Glomerular visceral epithelial cell (primary cell): ENCODE results near the gene PRMT7.
A peak's percentile ranks its signal among the peaks of the same experiment; 100 is the strongest.
"Not testable (repeated sequence)": the region's sequence is repeated elsewhere in the genome, so short reads cannot be mapped to it uniquely, and the experiment has no call there.

ENCODE experiments used
- DNase-seq: peaks from one replicate; pipeline ENCODE4 v3.0.0-alpha.2; 2016; ENCODE audit errors: extremely low spot score

The PRMT7 gene

DNA sequence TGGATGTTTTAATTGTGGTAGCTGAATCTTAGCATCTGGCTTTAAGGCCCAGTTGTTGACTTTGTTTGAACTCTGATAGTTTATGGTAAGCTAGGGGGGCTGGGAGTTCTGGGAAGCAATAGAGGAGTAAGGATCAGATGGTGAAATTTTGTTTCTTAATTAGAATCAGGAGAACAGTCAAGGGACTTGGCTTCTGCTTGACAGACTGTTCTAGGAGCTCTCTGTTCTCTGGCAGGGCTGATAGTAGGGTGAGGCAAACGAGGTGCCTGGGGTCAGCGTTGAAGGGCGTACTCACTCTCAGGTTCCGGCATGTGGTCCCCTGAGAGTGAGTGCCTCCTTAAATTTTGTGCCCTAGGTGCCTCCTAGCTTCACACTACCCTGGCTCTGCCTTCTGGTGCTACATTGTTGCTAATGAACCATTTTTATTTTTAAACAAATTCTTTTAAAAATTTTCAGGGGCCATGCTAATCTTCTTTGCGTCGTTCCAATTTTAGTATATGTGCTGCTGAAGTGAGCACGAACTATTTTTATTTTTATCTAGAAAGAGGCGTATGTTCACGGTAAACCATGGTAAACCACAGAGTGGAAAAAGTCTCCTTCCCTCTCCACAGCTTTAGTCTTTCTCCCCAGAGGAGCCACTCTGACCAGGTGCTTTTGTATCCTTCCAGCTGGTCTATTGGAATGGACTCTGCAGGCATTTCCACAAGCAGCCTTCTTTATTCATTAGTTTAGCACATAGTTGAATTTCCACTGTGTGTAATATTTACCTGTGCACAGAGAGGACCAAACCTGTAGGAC lies 26.8 kb upstream of the PRMT7 start:
- no peak for DNase-seq

DNA sequence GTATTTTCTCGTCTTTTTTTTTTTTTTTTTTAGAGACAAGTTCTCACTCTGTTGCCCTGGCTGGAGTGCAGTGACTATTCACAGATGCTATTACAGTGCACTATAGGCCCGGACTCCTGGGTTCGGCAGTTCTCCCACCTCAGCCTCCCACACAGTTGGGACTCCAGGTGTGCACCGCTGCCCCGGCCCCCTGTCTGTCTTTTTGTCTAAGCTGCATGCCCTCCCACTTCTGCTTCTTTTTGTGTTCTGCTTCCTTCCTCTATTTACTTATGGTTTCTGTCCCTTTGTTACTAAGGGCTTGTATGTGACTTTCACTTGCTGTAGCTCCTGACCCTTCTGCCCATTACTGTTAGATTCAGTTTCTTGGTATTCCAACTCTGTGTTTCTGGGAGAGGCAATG lies 26.0 kb upstream of the PRMT7 start:
- no peak for DNase-seq

DNA sequence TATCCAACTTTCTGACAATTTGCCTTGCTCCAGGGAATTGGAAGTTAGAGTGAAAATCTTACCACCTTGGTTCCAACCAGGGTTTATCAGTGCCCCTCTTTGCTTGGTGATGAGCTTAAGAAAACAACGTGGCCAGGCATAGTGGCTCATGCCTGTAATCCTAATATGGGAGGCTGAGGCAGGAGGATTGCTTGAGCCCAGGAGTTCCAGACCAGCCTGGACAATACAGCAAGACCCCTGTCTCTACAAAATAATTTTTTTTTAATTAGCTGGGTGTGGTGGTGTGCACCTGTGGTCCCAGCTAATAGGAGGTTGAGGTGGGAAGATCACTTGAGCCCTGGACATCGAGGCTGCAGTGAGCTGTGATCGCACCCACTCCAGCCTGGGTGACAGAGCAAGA lies 25.1 kb upstream of the PRMT7 start:
- DNase-seq, result no peak

DNA sequence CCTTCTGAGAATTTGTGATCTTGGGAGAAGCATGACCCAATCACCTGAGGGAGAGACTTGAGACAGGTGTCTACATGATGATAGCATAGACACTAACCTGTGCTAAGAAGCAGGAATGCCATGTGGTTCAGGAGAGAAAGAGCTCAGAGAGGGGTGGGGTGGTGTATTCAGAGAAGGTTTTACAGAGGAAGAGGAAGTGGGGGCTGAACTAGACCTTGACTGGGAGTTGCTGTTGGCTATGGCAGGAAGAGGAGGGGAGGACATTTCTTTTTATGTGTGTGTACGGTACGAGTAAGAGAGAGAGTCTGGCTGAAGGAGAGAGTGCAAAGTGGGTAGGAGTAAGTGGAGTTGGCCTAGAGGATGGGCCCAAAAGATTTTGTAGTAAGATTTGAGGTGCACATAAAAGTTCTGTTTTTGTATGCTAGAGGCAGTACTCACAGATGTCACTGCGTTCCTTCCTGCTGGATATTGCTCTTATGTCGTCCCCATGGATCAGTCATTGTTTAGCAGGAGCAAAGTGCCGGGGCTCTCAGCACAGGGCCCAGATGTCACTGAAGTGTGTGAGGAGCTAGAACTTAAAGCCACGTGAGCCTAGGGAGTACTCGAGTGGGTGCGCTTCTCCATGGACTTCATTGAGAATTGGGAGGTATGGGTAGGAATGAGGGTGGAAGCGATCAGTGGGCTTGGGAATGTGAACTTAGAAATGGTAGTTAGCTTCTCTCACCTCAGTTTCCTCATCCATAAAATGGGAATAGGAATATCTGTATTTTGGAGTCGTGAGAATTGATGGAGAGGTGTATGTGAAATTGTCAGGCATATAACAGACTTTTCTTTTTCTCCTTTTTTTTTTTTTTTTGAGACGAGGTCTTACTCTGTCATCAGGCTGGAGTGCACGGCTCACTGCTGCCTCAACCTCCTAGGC lies 24.4 kb upstream of the PRMT7 start:
- DNase-seq, result no peak

DNA sequence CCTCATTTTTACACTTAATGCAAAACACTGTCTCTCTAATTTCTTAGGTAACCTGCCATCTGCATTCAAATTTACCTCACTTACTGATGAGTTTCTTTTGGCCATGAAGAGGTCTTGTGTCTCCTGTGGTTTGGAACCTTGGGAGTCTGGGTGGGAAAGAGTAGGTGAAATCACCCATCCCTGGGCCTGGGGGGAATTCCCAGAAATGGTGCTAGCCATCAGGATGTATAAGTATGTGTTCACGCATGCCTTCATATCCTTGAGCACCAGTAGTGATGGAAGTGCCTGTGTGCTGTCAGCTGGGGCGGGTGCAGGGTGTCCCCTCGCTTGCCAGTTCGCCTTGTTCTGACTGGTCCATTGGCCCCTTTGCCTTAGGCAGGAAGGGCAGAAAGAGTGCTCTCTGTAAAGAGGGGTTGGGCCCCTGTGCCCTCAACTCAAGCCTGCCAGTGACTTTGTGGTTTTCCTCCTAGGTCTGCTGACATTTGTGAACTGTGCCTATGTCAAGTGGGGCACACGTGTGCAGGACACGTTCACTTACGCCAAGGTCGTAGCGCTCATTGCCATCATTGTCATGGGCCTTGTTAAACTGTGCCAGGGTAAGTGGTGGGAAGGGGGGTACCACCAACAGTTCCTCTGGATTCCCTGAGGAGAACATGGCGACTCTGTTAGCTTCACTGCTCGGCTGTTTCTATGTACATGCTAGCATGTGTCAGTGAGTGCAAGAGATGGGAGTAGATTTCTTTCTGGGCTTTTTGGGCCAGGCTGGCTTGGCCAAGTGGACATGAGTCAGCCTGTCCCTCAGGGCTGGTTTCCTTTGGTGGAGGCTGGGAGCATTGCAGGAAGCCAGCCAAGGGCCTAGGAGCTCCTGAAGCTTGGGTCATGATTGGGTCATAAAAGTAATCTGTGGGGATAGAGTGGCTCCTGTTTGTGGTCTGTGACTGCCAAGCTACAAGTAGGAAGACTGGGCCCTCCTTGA lies 23.3 kb upstream of the PRMT7 start:
- peak; percentile 74 for DNase-seq

DNA sequence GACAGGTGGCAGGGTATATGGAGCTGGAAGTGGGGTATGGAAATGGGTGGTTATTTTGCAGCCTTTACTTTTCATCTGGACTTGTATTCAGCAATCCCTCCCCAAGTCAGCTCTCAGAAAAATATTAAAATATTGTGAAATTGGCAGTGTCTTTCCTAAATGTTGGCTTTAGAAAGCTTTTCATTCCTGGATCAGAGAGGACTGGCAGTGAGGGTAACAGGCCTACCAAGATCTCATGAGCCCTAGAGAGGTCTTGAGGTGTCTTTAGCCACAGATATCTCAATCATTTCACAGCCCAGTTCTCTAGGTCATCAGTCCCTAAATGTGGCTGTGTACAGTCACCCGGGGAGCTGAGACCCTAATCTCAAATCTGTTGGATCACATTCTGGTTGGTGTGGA lies 22.6 kb upstream of the PRMT7 start:
- no peak for DNase-seq

DNA sequence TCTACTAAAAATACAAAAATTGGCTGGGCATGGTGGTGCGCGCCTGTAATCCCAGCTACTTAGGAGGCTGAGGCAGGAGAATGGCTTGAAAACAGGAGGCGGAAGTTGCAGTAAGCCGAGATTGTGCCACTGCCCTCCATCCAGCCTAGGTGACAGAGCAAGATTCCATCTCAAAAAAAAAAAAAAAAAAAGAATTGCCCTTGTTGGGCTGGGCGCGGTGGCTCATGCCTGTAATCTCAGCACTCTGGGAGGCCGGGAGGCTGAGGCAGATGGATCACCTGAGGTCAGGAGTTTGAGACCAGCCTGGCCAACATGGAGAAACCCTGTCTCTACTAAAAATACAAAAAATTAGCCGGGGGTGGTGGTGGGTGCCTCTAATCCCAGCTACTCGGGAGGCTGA lies 22.0 kb upstream of the PRMT7 start:
- DNase-seq, result not testable (repeated sequence)

DNA sequence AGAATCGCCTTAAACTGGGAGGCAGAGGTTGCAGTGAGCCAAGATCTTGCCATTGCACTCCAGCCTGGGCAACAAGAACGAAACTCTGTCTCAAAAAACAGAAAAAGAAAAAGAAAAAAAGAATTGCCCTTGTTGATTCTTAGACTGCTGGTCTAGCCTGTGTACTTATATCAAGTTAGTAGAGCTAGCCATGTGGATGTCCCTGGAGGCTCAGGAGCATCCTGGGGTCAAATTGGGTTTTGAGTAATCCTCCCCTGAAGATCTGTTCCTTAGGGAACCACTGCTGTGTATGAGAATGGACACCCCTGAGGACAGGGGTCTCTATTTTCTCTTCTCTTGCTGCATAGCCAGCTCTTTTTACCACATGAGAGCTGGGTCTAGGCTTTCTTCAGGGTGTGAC lies 21.6 kb upstream of the PRMT7 start:
- no peak for DNase-seq

DNA sequence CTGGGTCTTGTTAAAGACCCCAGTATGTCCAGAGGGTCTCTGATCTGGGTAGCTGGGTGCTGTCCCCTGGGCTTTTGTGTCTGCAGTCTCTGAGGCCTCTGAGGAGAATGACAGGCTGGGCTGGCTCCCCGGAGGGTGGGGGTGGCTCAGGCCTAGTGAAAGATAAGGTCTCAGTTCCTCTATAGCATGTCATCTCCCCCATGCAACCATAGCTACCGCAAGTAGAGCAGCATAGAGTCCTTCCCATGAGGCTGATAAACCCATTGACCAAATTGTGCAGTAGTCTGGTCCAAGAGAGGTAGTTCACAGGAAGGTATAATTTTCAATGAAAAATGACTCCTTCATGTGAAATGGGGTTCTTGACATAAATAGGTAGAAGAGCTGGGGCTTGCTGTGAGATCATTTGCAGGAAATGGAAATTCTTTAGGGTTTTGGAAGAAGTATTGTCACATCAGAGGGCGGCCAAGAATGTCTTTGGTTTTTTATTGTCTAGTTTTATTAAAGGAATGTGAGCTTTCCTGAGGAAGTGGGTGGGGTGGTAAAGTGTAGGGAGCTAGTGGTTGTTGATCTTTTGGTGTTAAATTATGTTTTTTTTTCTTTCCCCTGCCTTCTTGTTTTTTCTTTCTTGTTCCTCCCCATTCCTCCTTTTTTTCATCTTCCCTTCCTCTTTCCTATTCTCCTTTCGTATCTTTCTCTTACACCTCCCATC lies 21.0 kb upstream of the PRMT7 start:
- peak; percentile 14 for DNase-seq

DNA sequence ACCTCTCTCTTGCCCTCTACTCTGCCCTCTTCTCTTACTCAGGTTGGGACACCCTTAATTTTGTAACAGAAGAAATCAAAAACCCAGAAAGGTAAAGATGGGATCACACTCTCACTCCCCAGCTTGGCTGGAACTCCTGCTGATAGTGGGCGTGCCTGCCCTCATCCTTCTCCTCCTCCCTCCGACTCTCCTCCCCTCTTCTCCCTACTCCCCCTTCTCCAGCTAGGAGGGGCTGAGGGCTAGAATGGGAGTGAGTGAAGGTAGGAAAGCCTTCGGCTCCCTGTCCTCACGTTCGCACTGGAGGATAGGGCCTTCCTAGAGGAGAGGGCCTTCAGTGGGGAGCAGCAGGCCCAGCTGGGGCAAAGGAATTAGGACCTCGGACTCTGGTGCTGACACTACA lies 20.4 kb upstream of the PRMT7 start:
- no peak for DNase-seq

DNA sequence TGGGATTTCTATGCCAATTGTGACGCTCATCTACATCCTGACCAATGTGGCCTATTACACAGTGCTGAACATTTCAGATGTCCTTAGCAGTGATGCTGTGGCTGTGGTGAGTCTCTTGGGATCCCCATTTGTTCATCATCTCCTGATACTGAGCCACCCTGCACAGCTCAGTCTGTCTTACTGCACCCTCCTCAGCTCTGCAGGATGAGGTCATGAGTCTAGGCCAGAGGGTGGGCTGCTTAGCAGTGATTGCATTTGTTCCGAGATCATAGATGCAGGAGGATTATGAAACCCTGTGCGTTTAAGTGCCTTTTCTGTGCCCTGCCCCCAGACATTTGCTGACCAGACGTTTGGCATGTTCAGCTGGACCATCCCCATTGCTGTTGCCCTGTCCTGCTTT lies 19.6 kb upstream of the PRMT7 start:
- no peak for DNase-seq

DNA sequence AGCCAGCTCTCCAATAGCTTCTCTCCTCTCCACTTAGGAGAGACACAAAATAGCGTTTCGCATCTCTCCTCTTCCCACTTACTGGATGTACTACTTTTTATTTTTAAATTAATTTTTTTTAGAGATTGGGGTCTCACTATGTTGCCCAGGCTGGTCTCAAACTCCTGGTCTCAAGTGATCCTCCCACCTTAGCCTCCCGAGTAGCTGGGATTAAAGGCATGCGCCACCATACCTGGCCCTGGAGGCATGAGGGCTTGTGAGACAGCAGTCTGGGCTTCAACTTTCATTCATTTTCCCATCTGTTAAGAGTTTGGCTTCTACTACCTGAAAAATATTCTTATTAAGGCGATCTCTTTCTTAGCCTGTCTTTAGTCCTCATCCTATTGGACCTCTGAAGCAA lies 18.4 kb upstream of the PRMT7 start:
- no peak for DNase-seq

DNA sequence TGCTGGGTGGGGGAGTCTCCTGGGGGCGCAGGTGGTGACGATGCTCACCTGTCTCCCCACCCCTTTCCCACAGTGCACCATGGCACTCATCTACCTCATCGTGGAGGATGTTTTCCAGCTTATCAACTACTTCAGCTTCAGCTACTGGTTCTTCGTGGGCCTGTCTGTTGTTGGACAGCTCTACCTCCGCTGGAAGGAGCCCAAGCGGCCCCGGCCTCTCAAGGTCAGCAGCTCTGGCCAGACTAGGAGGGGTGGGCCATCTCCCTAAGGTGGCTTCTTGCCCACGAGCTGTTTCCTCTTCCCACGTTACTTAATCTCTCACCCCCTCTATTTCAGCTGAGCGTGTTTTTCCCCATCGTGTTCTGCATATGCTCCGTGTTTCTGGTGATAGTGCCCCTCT lies 14.5 kb upstream of the PRMT7 start:
- DNase-seq, result no peak

DNA sequence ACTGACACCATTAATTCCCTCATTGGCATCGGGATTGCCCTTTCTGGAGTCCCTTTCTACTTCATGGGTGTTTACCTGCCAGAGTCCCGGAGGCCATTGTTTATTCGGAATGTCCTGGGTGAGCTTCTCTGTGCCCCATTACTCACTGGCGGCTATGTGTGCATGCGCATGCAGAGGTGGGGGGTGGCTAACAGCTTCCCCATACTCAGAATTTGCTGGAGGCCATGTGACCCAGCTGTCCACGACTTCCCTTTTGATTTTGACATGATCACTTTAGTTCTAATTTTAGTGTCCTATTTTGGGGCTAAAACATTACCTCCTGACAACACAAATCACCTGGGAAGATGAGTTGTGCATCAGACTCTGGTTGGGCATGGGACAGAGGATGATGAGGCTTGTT lies 14.1 kb upstream of the PRMT7 start:
- DNase-seq, result no peak

DNA sequence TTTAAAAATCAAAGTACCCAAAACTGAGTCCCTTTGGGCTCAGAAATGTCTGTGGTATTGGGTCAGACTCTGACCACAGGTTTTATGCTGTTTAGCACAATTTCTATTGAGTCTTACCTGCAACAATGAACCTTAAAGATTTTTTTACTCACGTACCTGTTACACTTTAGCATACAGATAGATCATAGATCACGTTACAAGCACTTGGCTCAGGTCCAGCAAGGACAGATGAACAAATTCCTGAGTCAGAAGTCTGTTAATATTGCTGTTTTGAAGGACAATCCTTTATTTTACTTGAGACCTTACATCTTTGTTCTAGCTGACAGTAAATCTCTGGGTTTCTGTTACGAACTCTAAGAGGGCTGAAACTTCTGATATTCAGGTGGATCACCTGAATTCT lies 12.9 kb upstream of the PRMT7 start:
- DNase-seq, result peak; percentile 35

DNA sequence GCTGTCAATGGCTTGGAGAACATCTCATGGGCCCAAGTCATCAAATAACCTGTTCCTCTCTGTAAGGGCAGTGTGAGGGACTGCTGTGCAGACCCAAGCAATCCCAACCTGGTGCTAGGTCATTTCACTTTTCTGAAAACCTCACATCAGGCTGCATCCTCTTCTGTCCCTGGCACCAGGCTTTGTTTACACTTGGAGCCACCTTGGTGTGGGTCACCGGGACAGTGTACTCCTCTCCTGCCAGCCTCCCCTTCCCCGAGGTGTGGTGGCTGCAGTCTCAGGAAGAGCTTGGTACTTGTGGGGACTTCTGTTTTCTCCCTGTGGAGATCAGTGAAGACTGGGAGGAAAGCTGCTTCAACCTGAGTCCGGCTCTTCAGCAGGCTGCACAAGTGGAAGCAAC lies 12.5 kb upstream of the PRMT7 start:
- DNase-seq, result no peak

DNA sequence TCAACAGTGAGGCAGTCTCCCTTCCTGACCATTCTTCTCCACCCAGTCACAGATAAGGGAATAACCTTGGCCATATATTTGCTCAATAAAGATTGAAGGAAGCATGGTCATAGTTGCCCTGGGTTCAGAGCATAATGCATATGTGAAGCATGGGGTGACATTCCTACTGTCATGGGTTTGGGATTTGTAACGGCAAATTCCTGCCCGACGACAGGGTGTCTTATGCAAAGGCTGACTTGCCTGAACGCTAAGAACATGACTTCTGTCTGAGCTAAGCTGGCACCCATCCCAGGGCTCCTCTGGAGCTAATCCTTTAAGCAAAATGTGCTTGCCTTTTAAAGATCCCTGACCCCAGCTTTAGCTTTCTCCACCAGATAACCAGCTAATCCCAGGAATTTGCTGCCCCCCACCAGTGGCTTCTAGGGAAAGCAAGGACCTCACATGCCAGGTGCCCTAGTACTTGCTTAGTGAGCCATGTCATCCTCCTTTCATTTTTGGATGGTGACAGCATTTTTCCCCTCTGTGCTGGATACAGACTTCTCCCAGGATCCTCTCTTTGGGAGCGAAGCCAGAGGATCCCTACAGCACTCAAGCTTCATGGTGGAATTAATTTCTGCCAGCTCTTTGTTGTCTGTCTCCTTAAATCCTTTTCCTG lies 11.8 kb upstream of the PRMT7 start:
- DNase-seq, result peak; percentile 85

DNA sequence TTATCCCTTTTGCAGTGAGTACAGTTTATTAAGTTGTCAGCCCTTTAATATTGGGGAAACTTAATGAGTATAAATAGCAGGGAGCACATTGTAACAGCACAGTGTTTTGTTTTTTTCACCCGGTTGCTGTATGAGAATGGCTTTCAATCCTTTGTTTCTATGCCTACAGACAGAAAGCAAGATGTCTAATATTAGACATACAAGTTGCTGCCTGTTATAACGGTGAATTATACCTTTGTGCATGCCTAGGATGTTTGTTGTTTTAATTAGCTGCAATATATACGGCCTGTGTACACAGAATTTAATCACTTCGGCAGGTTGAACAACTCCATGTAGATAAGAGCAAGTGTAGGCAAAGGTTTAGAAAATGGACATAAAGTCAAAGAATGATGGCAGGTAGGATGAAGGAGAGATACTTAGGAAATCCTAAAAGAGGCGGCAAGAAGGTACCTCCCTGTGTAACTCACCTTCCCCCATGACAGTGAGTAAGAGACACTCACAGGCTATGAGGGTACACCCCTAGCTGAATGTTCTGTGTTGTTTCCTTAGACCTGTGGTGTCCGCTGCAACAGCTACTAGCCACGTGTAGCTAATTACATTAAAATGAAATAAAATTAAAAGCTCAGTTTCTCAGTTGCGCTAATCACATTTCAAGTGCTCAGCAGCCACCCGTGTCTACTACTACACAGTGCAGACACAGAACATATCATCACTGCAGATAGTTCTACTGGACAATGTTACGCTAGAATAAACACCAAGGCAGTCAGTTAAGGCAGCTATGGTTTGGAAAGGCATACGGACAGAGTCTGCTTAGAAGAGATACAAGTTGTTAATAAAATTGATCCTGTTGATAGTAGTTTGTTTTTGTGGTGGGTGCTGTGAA lies 11.0 kb upstream of the PRMT7 start:
- DNase-seq, result no peak

DNA sequence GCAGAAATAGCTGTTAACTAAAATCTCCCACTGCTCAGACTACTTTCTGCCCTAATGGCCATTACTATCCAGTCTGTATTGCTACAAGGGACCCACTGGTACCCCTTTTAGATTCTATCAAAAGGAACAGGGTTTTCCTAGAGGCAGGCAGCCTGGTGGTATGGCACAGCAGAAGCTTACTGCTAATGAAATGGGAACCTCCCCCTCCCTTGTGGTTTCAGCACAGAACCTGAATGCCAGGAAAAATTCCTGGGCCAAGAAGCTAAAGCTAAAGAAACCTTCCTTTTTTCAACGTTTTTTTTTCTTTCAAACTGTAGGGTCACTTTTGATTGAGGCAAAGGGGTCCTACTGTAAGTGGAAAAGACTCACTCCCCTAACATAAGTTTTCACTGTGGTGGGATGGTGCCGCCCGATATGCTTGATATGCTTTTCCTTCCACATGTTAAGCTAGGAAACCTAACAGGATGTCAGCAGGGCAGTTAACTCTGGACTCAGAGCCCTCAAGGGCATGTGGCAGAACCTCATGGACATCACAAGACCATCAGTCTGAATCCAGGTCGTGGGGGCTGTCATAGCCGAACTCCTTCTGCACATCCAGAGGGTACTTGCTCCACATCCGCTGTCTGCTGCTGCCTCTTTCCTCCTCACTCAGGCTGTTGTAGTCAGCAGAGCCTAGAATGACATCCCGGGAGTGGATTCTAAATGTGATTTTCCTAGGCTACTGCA lies 9.9 kb upstream of the PRMT7 start:
- peak; percentile 23 for DNase-seq
